Ureter (tissue), 1 donor: Measurements from ENCODE around the gene GALNT18. TPM values are rescaled to one million over a fixed set of nuclear protein-coding genes. Genes with fewer than 3 reads are reported as not detected.

Experiments used
- DNase-seq: peaks from one replicate; pipeline ENCODE4 v3.0.0-alpha.2; 2020; ENCODE audit warnings: low spot score
- total RNA-seq: library from RNA; stranded (reverse); gene quantifications from one replicate; pipeline ENCODE4 v1.2.4, GENCODE V29; 2023
- donor health status: DM: yes; HTN: yes; CAD: no.

GALNT18 gene
- total RNA-seq, 1 donor from 2014 or later = 13.3 TPM

DNA sequence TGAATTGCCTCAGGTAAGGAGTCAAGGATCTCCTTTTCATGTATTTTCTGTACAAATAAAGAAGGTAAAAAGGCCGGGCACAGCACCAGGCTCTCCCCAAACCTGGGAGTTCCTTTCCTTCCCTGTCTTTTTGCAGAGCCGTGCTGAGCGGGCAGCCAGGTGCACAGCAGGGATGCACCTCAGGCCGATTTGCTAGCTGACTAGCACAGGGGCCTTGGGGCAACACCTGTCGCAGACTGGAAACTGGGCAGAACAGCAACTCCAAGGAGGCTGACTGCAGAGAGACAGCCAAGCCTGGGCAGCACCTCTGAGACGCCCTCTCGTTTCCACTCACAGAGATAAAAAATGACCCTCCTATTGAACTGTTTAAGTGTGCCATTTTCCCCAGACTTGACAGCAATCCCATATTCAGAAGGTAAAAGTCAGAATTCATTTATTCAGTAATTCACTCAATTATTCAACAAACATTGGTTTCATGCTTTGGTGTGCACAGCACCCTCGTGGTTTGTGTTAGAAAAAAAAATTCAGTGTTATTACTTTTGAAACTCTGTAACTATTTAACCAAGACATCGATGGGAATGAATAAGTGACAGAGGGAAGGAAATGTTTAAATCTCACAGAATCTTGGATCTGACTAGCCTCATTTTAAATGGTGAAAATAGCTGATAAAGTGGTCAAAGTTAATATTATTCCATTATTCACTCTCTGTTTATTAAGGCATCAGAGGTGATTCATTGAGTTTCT lies 120.9 kb downstream of the GALNT18 start:
- DNase-seq = no peak

DNA sequence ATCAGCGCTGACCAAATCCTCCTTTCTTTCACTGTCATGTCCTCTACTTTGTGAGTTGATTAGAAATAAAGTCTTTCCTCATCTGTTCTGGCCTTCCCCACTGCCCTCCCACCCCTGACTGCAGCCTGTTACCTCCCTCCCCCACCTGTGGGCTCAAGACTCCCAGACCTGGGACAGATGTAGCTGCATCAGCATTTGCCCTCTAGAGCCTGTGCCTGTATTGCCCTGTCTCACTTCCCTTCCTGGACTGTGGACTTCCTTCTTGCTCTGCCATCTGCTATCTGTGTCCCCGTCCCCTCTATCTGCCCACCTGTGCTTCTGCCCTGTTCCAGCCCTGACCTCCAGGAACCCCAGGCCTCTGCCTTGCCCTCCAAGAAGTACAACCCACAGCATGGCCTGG lies 122.5 kb downstream of the GALNT18 start:
- no peak for DNase-seq

DNA sequence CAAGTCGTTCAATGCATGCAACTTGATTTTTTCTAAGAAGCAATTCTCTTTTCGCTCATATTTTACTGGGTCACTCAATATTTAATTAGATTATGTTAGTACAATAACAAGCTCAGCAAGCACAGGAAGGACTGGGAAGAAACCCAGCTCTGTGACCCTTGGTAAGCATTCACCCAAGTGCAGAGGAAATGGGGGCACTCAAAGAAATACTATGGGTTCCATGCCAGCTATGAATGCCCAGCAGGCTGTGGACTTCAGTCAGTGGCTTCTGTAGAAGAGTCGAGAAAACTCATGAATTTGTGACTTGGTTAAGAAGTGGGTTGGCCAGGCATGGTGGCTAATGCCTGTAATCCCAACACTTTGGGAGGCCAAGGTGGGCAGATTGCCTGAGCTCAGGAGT lies 123.6 kb downstream of the GALNT18 start:
- no peak for DNase-seq

DNA sequence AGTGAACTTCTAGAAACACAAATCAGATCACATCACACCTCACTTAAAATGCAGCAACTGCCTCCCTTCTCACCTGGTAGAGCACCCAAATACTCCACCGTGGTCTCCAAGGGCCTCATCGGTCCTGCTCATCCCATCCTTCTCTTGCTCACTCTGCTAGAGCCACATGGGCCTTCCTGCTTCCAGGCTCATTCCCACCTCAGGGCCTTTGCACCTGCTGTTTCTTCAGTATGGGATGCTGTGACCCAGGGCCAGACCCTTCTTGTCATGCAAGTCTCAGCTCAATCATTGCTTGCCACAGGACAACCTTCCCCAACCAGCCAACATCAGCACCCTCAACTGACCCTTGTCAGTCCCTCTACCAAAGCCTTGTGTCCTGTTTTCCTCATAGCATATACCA lies 124.9 kb downstream of the GALNT18 start:
- DNase-seq = no peak

DNA sequence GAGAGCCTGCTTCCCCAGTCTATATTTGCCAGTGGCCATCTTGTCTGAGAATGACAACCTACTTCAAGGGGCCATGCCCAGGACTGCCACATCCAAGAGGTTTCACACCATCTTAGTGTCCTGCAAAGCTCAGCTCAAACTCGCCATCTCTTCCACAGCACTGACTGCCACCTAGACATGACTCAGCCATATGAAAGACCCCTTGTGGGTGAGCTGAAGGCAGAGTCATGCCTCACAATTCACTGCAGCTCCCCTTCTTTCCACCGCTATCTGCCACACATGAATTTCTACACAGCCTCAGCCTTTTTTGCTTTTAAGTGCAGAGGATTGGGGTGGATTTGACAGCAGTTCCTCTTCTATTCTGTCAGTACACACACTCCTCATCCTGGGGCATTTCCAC lies 127.5 kb downstream of the GALNT18 start:
- DNase-seq = no peak

DNA sequence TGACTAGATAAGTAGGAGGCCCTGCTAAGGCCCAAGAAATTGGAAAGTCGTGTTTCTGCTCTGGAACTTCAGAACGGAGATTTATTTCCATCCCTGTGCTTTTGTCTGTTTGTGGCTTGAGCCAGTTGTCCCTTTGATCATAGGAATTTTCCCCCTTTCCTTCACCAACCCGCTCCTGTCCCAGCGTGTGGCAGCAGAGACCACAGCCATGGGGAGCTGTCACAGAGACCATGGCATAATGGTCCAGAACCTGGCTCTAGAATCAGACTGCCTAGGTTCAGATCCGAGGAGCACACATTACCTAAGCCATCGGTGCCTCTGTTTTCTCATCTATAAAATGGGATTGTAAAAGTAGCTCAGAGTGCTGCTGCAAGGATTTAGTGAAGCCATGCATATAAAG lies 128.1 kb downstream of the GALNT18 start:
- no peak for DNase-seq

DNA sequence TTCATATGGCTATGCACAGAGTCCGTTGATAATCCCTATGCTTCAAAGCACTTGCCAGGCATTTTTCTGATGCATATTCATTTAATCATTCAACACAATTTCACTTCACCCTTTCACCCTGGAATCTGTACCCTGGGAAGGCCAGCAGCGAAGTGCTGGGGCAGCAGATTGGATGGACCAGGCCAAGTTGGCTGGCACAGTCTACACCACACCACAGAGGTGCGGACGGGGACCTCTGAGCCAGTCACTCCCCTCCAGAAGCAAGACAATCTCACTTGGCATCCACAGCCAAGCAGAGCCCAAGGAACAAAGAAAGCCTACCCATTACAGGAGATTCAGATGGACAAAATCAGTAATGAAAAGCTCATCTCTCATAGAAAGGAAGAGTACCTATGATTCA lies 130.2 kb downstream of the GALNT18 start:
- no peak for DNase-seq

DNA sequence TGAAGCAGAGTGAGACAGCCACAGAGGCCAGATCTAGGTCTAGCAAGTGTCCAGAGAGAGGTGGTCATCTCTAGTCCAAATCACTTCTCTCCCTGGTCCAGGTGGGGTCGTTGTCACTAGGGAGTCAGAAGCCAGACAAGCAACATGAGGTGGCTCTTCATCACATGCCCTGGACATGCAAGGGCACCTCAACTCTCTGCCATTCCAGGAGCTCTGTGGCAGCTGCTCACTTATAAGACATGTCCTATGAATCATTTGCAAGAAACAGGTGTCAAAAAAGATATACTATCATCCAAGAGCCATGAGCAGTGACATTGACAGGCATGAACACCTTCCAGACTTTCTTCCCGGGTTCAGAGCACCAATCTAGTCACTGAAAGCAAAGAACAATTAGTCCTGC lies 130.8 kb downstream of the GALNT18 start:
- DNase-seq = no peak

DNA sequence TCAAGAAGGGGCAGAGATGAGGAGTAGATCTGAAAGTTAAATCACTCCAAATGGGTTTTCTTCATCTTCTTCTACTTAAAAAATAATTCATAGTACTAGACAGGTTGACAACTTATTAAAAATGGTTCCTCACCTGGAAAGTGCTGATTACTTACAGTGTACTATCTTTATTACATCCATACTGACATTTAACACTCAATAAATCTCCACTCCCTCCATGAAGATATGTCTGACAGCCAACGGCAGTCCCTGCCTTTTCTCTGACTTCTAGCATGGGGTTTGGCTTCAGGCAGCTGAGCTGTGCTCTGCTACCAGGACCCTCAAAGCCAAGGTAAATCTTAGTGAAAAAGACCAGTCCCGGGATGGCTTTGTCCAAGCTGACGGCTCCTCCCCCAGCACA lies 135.4 kb downstream of the GALNT18 start:
- DNase-seq = no peak

DNA sequence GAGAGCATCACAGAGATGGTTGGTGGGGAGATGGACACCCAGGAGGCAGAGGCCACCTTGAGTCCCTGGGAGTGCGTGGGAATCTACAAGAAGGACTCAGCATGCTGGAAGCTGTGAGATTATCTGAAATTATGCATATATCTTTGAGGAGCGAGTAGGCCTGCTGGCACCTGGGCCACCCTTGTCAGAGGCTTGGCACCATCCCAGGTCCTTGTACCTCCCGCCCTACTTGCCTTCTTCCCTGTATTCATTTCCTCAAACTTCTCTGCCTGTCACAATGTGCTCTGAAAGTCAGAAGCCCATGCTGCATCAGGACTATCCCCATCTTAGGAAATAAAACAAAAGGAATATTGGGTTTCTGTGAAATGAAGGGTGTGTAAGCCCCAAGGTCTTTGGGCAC lies 135.8 kb downstream of the GALNT18 start:
- DNase-seq = no peak

DNA sequence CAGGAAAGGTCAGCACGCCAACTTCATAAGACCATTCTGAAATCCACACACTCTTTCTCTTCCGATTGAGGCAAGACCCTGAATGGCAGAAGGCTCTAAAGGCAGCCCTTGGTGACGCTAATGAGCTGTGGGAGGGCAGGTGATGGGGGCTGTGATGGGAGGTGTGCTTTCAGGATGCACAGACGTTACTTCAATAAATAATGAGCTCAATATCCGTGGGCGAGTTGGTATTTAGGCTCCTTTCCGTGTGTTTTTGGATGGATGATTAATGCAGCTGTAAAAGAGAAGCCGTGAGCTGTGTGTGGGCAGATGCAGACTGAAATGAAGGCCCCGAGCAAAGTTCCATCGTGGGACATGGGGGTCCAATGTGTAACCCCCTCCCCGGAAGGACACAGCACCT lies 138.2 kb downstream of the GALNT18 start:
- no peak for DNase-seq

DNA sequence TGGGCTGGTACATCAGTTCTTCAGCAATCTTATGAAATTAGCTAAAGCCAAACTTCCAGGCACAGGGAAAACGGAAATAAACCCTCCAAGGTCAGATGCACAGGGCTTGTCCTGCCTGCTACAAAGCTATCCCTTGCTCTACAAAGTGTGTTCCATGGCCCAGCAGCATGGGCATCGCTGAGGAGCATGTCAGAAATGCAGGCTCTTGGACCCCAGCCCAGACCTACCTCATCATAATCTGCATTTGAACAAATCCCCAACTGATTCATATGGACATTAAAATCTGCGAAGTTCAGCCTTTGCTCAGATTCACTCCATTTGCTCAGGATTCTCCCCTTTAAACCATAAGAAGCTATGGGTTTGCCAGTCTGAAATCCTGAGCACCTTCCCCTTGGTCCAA lies 139.1 kb downstream of the GALNT18 start:
- DNase-seq = no peak

DNA sequence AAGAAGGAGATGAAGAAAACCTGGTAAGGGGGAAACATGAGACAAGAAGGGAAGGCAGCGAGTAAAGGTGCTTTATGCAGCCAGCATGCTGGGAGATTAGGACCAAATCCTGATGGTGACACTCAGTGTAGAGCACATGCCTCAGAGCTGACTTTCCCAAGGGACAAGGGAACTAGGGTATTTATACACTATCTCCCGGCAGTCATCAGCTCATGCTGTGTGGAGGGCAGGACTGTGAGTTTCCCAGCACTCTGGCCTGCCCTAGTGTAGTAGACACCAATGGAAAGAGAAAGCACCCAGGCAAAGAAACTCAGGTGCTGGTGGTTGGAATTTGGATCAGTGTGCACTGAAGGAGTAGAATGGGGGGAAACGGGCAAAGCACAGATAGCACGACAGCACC lies 140.4 kb downstream of the GALNT18 start:
- no peak for DNase-seq

DNA sequence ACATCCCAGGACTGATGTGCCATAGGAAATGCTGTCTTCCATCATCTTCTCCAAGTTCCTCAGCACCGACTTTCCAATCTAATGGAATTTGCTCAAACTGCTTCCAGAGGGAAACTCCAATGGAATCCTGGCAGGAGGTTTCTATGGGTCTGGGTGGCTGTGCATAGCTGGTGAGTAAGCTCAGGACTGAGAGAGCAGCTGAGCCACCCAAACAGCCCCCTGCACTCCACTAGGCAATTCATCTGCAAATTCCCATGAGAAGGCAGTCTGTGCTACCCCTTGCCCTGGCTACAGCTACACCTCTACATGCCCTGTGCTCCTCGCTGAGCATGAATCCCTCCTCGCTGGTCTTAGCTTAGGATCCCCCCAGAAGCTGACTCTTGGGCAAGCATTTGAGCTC lies 140.8 kb downstream of the GALNT18 start:
- DNase-seq = no peak

DNA sequence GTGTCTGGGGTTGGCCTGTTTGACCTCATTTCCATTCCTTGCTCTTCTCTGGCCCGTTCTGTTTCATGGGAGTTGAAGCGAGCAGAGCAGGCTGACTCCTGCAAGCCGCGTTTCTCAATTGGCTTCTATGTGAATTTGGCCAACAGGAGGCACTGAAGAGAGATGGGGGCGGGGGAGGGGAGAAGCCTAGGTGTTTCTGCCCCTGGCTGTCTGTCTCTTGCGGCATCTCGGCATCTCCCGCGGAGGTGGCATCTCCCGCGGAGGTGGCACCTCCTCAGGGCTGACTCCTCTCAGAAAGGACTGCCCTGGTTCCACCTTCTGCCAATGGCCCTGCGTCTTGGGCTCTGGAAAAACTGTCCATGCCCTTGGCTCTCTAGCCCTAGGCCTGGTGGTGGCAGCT lies 143.1 kb downstream of the GALNT18 start:
- no peak for DNase-seq

DNA sequence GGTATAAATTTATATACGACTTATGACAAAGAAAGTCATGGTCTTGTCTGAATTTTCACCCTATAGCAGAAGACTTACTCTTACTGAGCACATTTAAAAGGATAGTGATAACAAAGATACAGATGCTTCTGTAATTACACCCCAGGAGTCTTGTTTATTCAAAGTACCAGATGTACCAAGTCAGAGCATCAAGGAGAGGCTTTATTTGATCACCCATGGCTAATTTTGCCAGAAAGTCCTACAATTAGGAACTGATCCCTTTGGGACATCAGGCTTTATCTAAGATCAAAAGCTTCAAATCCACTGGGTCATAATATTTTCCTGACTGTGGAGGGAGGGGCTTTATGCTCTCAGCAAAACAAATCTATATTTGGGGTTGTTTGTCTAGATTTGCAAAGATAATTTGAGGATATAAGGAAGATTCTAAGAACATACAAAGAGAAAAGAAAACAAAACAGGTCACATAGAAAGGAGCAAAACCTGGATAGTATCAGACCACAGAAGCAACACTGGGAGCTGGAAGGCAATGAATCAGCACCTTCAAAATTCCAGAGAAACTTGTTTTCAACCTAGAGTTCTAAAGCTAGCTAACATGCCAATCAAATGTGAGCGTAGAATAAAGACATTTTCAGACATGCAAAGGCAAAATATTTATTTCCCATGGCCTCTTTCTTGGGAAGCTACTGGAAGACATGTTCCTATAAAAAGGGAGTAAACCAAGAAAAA lies 143.9 kb downstream of the GALNT18 start:
- no peak for DNase-seq

DNA sequence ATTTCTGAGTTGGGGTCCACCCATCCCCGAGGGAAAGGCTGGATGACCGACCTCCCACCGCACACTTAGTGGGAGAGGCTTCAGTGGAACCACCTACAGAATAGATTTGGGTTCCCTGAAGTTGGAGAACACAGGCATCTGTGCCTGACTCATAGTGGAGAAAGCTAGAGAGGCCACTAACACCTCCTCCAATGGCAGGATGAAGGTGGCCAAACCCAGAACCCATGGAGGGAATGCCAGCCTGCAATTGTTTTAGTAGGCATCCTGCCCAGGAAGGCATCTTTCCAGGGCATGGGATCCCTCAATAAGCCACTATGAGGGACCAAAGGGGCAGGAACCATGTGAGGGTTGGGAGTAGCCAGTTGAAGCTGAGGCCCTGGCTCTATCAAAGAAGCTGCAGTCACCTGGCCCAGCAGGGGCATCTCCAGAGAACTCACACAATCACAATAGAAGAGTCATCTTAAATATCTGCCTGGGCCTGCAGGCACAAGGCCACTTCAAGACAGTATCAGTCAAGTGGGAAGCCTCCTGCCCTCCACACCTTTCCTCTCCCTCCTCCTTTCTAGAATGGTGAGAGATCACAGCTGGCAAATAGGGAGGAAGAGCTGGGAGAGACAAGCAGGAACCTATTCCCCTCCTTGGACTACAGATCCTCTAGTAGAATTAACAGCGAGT lies 144.7 kb downstream of the GALNT18 start:
- DNase-seq = no peak

DNA sequence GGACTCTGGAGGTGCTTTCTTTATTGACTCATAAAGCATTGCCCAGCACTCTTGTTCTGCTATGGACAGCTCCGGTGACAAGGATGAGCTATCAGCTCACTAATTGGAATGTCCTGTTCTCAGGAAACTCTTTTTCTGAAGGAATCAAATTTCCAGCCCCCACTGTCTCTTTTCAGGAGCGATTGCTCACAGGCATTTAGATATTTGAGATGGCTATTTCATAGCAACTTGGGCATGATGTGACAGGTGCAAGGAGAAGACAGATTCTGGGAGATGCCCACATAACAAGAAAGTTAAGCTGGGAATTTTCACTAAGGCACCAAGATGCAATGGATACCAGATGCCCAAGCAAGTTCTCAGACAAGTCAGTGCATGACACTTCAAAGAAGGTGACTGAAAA lies 145.3 kb downstream of the GALNT18 start:
- DNase-seq = no peak

DNA sequence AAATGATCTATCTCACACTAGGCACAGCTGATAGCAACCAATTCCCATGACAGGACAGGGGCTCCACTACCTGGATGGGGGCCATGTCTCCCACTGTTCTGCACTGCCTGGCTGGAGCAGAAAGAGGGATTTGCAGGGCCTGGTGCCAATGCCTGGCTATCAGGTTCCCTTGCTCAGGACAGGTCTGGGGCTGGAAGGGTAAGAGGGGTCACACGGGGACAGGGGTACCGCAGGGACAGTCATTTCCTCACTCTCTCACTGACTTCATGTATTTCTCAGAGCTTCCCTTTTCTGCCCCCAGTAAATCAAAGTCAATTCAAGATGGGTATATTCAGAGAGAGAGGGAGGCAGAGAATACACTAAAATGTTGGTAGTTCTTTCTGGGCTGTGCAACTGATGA lies 149.7 kb downstream of the GALNT18 start:
- no peak for DNase-seq

DNA sequence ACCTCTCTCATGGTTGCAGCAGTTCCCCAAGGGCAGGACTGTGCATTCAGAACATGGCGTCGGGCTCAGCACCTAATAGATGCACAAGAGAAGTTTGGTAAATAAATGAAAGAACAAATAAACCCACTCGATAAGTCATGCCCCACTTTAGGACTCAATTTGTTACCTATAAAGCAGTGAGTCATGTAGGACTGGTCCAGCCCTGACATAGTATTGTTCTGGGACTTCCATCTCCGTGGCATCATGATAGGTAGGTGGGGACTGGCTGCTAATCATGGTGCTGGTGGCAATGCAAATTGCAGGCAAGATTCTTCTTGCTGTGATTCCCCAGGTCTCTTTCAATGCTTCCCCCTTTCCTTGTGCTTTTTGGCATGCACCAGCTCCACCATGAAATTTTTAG lies 150.6 kb downstream of the GALNT18 start:
- no peak for DNase-seq

DNA sequence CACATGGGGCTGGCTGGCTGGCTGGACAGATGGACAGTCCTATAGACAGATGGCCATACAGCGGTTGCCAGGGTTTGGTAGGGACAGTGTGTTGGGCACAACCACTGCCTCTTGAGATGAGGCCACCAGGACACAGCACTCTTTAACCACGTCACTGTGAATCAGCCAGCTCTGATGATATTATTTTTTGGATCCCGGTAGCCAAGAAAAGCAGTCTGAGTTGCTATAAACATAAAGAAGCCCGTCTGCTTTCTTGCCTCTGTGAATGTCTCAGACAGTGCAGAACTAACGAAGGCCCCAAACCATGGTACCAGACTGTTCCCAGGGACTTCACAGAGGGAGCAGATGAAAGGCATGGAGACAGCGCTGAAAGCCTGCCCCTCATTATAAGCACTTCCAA lies 152.9 kb downstream of the GALNT18 start:
- DNase-seq = no peak

DNA sequence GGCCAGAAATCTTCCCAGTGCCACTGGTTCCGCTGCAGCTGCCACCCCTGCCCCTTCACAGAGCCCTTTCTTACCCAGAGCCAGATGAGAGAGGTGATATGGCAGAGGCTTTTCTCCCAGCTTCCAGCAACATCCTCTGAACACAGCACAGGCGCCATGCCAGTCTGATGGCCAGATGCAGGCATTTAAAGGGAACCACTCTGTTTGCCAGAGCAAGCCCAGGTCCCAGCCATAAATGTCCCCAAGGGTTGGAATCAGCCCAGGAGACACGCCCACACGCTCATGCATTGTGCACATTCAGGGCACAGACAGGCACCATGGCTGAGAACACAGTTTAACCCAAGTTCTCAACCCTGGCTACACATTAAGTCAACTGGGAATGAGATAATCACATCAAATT lies 154.5 kb downstream of the GALNT18 start:
- no peak for DNase-seq

DNA sequence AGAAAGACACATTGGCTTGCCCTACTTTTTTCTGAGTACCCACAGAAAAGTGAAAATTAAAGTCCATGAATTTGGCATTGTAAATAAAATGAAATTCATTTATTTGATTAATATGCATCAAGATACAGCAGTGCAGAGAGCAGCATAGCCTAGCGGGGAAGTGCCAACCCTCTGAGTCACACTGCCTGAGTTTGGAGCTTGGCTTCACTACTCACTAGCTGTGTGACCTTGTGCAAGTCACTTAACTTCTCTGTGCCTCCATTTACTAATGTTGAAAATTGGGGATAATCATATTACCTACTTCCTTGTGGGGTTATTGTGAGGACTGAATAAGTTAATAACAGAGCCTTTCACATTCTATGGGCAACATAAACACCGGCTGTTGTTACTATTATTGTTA lies 157.2 kb downstream of the GALNT18 start:
- no peak for DNase-seq
